Osteoblast (primary cell): Measurements from ENCODE around the gene ASGR2. TPM values are rescaled to one million over a fixed set of nuclear protein-coding genes. Genes with fewer than 3 reads are reported as not detected.
"Not testable (repeated sequence)": the region's sequence is repeated elsewhere in the genome, so short reads cannot be mapped to it uniquely, and the experiment has no call there.

Experiments
- DNase-seq: peaks from one replicate; pipeline ENCODE4 v3.0.0; 2011; ENCODE audit warnings: low spot score, mixed read lengths; ENCODE audit not compliant: insufficient read length; ENCODE audit errors: missing footprints
- H2AFZ ChIP-seq: 2 replicates; pipeline ENCODE4 v1.6.0; 2011; ENCODE audit warnings: mild to moderate bottlenecking, low read length
- H3K27ac ChIP-seq: 2 replicates; pipeline ENCODE4 v1.5.1; 2011; ENCODE audit warnings: mild to moderate bottlenecking, low read depth, low read length, moderate library complexity
- H3K27me3 ChIP-seq: 2 replicates; pipeline ENCODE4 v1.6.0; 2012; ENCODE audit warnings: mild to moderate bottlenecking, control low read depth, inconsistent platforms, low read length, moderate library complexity; ENCODE audit not compliant: insufficient read depth
- H3K36me3 ChIP-seq: 2 replicates; pipeline ENCODE4 v1.5.1; 2011; ENCODE audit warnings: mild to moderate bottlenecking, low read length, control low read depth, moderate library complexity; ENCODE audit not compliant: insufficient read depth
- H3K4me1 ChIP-seq: 2 replicates; pipeline ENCODE4 v1.5.1; 2011; ENCODE audit warnings: mild to moderate bottlenecking, low read length, control low read depth, moderate library complexity; ENCODE audit not compliant: insufficient read depth
- H3K4me2 ChIP-seq: 2 replicates; pipeline ENCODE4 v1.6.0; 2011; ENCODE audit warnings: mild to moderate bottlenecking, low read length; ENCODE audit not compliant: insufficient read depth
- H3K4me3 ChIP-seq: fragments of 200-600 bp; sonication (generic); 3 replicates; pipeline ENCODE4 v1.5.1; 2012; ENCODE audit warnings: mild to moderate bottlenecking, low read length, inconsistent platforms; ENCODE audit not compliant: insufficient read depth
- H3K79me2 ChIP-seq: 2 replicates; pipeline ENCODE4 v1.6.0; 2012; ENCODE audit warnings: mild to moderate bottlenecking, low read length, control low read depth, inconsistent platforms; ENCODE audit not compliant: insufficient read depth
- H3K9me3 ChIP-seq: 2 replicates; pipeline ENCODE4 v1.5.1; 2011; ENCODE audit warnings: low read depth, low read length, control low read depth
- H4K20me1 ChIP-seq: 2 replicates; pipeline ENCODE4 v1.6.0; 2012; ENCODE audit warnings: mild to moderate bottlenecking, low read length, control low read depth; ENCODE audit not compliant: insufficient read depth
- total RNA-seq: library from RNA; depleted of rRNA; stranded (reverse); fragments of >200 nt; gene quantifications from 2 replicates; pipeline ENCODE4 v1.2.3, GENCODE V29; 2012
- TF ChIP-seq, protein P1 (sequence below): IDR thresholded peaks from 2 replicates; pipeline ENCODE4 v1.5.1; 2011; ENCODE audit warnings: mild to moderate bottlenecking, low read depth, low read length, moderate library complexity; ENCODE audit errors: extremely low read depth

ASGR2 gene
- total RNA-seq, 1 donor, result under 0.01 TPM

DNA sequence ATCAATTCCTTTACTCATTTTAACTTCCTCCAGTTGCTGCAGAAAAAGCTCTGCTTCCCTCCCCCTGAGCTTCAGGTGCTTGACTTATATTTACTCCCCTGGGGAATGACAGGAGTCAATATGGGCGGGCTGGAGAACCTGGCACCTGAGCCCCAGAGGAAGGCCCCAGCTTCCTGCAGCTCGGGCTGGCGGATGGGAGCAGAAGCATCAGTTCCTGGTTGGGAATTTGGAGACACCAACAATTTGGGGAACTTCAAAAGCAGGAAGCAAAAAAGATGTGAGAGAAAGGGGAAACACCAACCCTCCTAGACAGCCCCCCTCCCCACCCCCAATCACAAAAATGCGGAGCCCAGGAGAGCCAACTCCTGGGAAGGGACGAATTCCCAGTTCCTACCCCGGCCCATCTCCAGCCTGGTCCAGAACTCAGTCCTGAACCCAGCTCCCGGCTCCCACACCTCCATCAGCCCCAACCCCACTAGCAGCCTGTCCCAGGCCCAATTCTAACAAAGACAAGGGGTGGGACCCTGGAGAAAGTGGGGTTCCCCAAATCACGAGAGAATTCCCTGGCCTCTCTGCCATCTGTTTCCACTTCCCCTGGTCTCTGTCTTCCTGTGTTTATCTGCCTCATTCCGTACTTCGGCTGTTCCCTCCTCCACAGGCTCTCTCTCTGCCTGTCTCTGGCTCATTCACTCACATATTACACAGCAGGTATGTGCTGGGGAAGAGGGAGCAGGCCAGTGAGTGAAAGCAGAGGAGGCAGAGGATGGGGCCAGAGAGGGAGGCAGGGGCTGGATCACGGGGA lies 16.2 kb upstream of the ASGR2 start:
- H4K20me1 ChIP-seq, result no peaks in the 10 kb centered on the region
- TF ChIP-seq, protein P1, sequence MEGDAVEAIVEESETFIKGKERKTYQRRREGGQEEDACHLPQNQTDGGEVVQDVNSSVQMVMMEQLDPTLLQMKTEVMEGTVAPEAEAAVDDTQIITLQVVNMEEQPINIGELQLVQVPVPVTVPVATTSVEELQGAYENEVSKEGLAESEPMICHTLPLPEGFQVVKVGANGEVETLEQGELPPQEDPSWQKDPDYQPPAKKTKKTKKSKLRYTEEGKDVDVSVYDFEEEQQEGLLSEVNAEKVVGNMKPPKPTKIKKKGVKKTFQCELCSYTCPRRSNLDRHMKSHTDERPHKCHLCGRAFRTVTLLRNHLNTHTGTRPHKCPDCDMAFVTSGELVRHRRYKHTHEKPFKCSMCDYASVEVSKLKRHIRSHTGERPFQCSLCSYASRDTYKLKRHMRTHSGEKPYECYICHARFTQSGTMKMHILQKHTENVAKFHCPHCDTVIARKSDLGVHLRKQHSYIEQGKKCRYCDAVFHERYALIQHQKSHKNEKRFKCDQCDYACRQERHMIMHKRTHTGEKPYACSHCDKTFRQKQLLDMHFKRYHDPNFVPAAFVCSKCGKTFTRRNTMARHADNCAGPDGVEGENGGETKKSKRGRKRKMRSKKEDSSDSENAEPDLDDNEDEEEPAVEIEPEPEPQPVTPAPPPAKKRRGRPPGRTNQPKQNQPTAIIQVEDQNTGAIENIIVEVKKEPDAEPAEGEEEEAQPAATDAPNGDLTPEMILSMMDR, result no peak
- no peaks in the 10 kb centered on the region for H3K79me2 ChIP-seq
- no peaks in the 10 kb centered on the region for H3K36me3 ChIP-seq
- H2AFZ ChIP-seq, result no peak overlapping the region
- no peaks in the 10 kb centered on the region for H3K9me3 ChIP-seq
- H3K4me3 ChIP-seq, result no peak overlapping the region
- H3K4me1 ChIP-seq, result no peaks in the 10 kb centered on the region
- peaks cover 4% of the 10 kb centered on the region for H3K27me3 ChIP-seq
- no peak overlapping the region for H3K4me2 ChIP-seq
- no peak for DNase-seq
- H3K27ac ChIP-seq, result no peak overlapping the region

DNA sequence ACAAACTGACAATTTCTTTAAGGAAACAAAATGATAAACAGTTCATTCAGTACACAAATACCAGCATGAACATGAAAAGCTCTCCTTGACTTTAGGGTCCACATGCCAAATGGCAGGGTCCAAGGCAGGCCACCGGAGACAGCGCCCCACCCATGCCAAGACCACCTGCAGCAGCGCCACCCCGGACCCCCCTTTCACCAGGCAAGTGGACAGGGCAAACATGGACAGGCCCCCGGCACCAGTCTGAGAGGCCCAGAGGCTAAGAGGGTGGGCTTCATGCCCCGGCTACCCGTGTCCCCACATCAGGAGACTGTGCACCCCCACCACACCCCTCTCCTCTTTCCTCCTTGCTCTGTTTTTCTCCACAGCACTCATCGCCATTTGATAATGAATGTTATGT lies 14.7 kb upstream of the ASGR2 start:
- TF ChIP-seq, protein P1, result no peak
- no peak overlapping the region for H2AFZ ChIP-seq
- no peak overlapping the region for H3K27ac ChIP-seq
- H4K20me1 ChIP-seq, result no peaks in the 10 kb centered on the region
- H3K9me3 ChIP-seq, result no peaks in the 10 kb centered on the region
- no peak overlapping the region for H3K4me3 ChIP-seq
- no peaks in the 10 kb centered on the region for H3K36me3 ChIP-seq
- no peaks in the 10 kb centered on the region for H3K79me2 ChIP-seq
- peaks cover 4% of the 10 kb centered on the region for H3K27me3 ChIP-seq
- DNase-seq, result no peak
- H3K4me1 ChIP-seq, result no peaks in the 10 kb centered on the region
- H3K4me2 ChIP-seq, result no peak overlapping the region

DNA sequence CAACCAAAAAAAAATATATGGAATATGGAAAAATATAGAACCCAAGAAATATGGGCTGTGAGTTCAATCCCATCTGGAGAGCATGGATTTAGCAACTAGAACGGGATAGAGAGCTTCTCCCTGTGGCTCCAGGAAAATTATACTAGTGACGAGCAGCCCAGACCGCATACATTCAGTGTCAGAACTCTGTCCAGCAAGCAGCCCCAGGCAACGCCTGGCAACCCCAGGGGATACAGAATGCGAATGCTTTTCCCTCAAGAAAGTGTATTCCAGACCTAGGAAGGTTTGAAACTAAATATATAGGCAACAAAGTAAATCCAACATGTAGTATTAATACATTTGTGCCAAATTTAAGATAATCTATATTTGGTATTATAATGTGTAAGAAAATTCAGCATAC lies 13.5 kb upstream of the ASGR2 start:
- Histone ChIP-seq H3K9me3 (no peaks in the 10 kb centered on the region), H3K4me2 (no peak overlapping the region), H4K20me1 (no peaks in the 10 kb centered on the region), H3K27me3 (peaks cover 4% of the 10 kb centered on the region), H3K4me1 (no peaks in the 10 kb centered on the region), H3K27ac (no peak overlapping the region), H2AFZ (no peak overlapping the region), H3K4me3 (no peak overlapping the region), H3K36me3 (no peaks in the 10 kb centered on the region), H3K79me2 (no peaks in the 10 kb centered on the region)
- DNase-seq, result no peak
- TF ChIP-seq, protein P1, result no peak

DNA sequence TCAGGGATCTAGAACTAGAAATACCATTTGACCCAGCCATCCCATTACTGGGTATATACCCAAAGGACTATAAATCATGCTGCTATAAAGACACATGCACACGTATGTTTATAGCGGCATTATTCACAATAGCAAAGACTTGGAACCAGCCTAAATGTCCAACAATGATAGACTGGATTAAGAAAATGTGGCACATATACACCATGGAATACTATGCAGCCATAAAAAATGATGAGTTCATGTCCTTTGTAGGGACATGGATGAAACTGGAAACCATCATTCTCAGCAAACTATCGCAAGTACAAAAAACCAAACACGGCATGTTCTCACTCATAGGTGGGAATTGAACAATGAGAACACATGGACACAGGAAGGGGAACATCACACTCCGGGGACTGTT lies 12.9 kb upstream of the ASGR2 start:
- DNase-seq, H3K36me3 ChIP-seq, H3K27ac ChIP-seq, H2AFZ ChIP-seq, H4K20me1 ChIP-seq, H3K27me3 ChIP-seq, H3K9me3 ChIP-seq, H3K4me1 ChIP-seq, H3K4me3 ChIP-seq, H3K4me2 ChIP-seq, H3K79me2 ChIP-seq: not testable (repeated sequence)

DNA sequence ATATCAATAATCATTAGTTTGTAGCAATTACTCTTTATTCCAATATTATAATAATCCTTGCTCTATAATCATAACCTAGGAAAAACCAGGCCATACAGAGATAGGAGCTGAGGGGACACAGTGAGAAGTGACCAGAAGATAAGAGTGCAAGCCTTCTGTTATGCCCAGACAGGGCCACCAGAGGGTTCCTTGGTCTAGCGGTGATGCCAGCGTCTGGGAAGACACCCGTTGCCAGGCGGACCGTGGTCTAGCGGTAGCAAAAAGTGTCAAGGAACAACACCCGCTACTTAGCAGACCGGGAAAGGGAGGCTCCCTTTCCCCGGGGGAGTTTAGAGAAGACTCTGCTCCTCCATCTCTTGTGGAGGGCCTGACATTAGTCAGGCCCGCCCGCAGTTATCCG lies 11.8 kb upstream of the ASGR2 start:
- H3K79me2 ChIP-seq, H3K36me3 ChIP-seq, DNase-seq, H3K27ac ChIP-seq, H3K4me1 ChIP-seq, H3K4me3 ChIP-seq, H3K9me3 ChIP-seq, H3K27me3 ChIP-seq, H4K20me1 ChIP-seq, H2AFZ ChIP-seq, H3K4me2 ChIP-seq: not testable (repeated sequence)
